LNCaP clone FGC (cell line): ENCODE measurements around the gene VPS13A.

Experiments
- DNase-seq: peaks from one replicate; pipeline ENCODE4 v3.0.0-alpha.2; 2011; ENCODE audit warnings: low read depth
- H3K4me3 ChIP-seq: 2 replicates; pipeline ENCODE4 v1.5.1; 2011; ENCODE audit warnings: mild to moderate bottlenecking, low read depth, low read length, control low read depth
- CTCF ChIP-seq: IDR thresholded peaks from 2 replicates; pipeline ENCODE4 v1.5.1; 2012; ENCODE audit warnings: mild to moderate bottlenecking; ENCODE audit not compliant: control insufficient read depth, insufficient read depth; ENCODE audit errors: extremely low read depth

VPS13A gene

GRCh38 chr9:77462066-77462465 is 284.7 kb downstream of the VPS13A start:
- H3K4me3 ChIP-seq = no peak overlapping the region
- TF ChIP-seq CTCF = no peak
- no peak for DNase-seq

GRCh38 chr9:77463151-77463550 is 285.8 kb downstream of the VPS13A start:
- no peak overlapping the region for H3K4me3 ChIP-seq
- DNase-seq = no peak
- TF ChIP-seq CTCF = no peak

- TF ChIP-seq CTCF = no peak
- DNase-seq = no peak
Observed at GRCh38 chr9:77464661-77465060, 287.3 kb downstream of the VPS13A start.

GRCh38 chr9:77469515-77470231 is 292.3 kb downstream of the VPS13A start:
- DNase-seq = no peak
- TF ChIP-seq CTCF = no peak
- no peak overlapping the region for H3K4me3 ChIP-seq

More at GRCh38 chr9:77464661-77465060, 287.3 kb downstream of the VPS13A start:
- H3K4me3 ChIP-seq = no peak overlapping the region
